Epithelial cell of proximal tubule (primary cell): ENCODE measurements around the gene TEKT3. TPM values are rescaled to one million over a fixed set of nuclear protein-coding genes. Genes with fewer than 3 reads are reported as not detected.

Experiments
- DNase-seq: peaks from one replicate; pipeline ENCODE4 v3.0.0-alpha.2; 2011; ENCODE audit warnings: low read depth
- H3K4me3 ChIP-seq: 2 replicates; pipeline ENCODE4 v1.5.1; 2011; ENCODE audit warnings: low read depth, mild to moderate bottlenecking, low read length
- total RNA-seq: library from RNA; depleted of rRNA; stranded (reverse); fragments of >200 nt; gene quantifications from 2 replicates; pipeline ENCODE4 v1.2.3, GENCODE V29; 2015
- TF ChIP-seq, protein P1 (sequence below): conservative IDR thresholded peaks from 2 replicates; pipeline ENCODE4 v1.5.1; 2012; ENCODE audit warnings: low read depth, mild to moderate bottlenecking, low read length

TEKT3 gene
- total RNA-seq, 1 donor from 2014 or later, result not detected

DNA sequence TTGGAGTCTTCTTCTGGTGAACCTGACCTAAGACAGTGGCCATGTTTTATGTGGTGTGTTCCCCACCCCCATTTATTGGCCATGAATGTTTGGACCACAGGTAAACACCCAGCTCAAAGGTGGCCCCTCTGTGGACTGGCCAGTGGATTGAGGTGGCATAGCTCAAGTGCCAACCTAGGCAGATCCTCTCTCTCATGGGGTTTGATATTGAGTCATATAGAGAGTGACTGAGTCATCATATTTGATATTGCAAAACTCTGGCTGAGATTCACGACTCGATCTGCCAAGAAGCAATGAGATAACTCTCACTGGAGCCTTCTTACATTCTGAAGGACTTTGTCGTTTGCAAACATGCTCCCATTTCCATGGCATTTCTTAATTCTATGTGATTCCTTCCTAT, 10.5 kb upstream of the TEKT3 start:
- no peak overlapping the region for H3K4me3 ChIP-seq
- no peak for DNase-seq
- TF ChIP-seq, protein P1, sequence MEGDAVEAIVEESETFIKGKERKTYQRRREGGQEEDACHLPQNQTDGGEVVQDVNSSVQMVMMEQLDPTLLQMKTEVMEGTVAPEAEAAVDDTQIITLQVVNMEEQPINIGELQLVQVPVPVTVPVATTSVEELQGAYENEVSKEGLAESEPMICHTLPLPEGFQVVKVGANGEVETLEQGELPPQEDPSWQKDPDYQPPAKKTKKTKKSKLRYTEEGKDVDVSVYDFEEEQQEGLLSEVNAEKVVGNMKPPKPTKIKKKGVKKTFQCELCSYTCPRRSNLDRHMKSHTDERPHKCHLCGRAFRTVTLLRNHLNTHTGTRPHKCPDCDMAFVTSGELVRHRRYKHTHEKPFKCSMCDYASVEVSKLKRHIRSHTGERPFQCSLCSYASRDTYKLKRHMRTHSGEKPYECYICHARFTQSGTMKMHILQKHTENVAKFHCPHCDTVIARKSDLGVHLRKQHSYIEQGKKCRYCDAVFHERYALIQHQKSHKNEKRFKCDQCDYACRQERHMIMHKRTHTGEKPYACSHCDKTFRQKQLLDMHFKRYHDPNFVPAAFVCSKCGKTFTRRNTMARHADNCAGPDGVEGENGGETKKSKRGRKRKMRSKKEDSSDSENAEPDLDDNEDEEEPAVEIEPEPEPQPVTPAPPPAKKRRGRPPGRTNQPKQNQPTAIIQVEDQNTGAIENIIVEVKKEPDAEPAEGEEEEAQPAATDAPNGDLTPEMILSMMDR, result no peak

DNA sequence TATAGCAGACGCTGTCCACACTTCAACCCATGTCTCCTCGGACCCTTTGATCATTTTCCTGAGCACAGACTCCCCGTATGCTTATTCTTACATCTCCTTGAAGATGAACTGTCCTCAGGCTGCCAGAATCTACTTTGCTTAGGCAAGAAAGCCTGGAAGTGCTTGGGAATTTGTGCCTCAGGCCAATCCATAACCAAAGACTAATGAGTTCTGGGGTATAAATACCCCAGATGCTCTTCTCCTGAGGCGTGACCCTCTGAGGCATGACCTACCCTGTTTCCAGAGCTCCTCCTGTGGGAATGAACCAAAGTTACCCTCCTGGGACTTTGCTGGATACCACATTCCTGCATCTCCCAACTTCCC, 10.1 kb upstream of the TEKT3 start:
- H3K4me3 ChIP-seq, result no peak overlapping the region
- DNase-seq, result no peak
- TF ChIP-seq, protein P1, result no peak

DNA sequence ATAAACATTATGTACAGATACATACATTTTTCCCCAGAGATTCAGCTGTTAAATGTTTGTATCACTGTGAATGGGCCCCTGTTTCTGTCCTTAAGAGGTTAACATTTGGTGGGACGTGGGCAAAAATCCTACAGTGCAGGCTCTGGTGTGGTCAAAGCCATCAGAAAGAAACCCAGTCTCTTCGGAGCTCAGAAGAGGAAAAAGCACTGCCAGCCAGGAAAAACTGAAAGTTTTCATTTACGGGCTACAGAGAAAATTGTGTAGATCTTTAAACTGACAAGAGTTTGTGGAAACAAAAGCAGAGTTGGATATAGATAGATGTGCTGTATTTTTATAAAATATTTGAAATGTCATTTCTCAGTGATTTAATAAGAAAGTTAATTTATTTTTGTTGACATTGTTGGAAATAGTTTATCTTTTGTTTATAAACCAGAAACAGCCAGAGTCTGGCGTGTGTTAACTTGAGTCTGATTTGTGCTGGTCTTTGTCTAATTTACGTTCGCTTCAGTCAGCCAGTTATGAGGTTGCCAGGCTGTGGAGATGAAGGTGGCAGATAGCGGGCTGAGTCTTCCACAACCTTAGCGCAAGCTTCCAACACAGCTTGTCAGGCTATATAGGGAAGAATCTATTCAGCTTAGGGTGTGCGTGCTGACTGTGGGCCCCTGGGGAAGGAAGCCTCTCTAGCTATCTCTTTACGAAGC, 9.5 kb upstream of the TEKT3 start:
- no peak overlapping the region for H3K4me3 ChIP-seq
- no peak for DNase-seq
- TF ChIP-seq, protein P1, result no peak

DNA sequence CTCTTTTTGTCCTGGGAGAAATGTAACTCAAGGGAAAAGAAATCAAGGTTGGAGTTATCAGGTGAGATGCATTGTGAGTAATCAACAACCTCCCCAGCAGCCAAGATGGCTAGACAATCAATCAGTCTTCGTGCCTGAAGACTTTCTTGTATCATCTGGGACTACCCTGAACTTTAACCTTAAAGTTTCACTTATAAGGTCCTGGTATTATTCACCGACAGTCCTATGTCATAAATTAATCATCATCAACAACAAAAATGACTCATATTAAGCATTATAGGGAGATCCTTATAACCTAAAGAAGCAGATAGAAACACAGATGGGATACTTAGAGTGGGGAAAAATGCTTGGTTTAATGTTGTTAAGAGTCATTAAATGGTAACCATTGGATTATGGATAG, 7.7 kb upstream of the TEKT3 start:
- no peak for DNase-seq
- H3K4me3 ChIP-seq, result no peak overlapping the region
- TF ChIP-seq, protein P1, result no peak

DNA sequence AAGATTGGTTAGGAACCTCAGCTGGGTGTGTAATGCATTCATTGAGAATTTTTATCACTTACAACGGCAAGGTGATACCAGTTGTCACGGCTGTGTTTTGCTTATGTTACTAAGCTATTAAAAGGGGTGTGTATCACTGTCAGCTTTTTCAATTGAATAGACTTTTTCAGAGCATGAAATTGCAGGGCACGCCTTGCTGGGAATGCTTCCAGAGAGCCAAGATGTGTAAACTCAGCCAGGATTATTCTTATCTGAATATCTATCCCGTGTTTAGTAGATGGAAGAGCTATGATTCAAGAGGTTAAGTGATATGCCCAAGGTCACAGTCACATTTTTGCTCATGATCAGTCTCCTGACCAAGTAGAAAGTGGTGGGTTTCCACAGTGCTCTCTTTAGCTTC, 6.6 kb upstream of the TEKT3 start:
- TF ChIP-seq, protein P1, result no peak
- DNase-seq, result no peak
- no peak overlapping the region for H3K4me3 ChIP-seq

DNA sequence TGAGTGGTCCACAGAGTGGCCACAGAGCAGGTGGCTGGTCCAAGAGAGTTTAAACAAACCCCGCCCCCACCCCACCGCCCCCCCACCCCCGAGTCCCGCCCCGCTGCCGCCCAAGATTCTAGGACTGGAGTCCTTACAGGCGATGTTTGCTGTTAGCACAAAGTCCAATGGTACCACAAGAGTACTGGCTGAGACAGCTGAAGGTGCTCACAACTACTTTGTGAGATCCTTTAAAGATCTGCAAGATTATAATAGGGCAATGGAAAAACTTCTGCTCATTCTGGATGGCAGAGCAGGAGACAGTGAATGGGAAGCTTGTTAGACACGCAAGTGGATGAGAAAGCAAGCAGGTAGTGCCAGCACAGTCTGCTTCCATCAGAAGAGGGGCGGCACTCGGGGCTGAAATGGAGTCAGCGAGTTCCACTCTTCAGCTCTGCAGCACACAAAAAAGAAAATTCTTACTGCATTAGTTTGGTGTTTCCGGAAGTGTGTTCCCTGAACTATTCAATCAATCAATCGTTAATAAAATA, 4.7 kb upstream of the TEKT3 start:
- DNase-seq, result no peak
- TF ChIP-seq, protein P1, result no peak

DNA sequence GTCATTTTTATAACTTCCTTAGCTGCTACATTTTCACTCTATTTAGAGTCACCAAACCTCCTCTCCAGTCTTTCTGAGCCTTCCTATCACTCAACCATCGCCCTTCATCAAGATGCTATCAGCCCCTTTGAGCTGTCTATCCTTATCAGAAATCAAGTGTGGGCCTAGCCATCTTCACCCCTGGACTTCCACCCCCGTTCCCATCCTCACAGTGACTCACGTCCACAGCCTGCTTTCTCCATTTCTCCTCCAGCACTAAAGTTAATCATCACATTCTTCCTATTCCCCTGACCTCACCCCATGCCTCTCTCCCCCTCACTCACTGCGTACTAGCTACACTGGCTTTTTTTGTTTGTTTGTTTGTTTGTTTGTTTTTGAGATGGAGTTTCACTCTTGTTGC, 2.4 kb upstream of the TEKT3 start:
- no peak overlapping the region for H3K4me3 ChIP-seq
- TF ChIP-seq, protein P1, result no peak
- DNase-seq, result no peak

More for the DNA sequence above, 4.7 kb upstream of the TEKT3 start:
- no peak overlapping the region for H3K4me3 ChIP-seq
